ENCODE data around the gene KLRD1.

DNA sequence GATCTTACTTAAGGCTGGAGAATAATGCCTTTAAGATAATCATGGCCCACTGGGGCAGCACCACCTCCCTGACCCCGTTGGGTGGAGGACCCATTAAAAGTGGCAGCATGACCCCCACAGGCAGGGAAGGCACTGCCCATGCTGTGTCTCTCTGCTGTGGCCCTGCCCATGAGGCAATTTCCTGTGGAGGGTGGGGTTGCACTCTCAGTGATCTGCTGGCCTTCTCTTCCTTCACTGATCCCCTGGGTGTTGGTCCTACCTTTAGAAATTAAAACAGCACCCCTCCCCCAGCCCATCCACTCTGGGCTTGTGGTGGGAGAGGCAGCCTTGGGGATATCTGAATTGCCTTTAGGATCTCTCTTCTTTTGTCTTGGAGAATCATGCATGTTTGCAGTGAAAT, 64.9 kb downstream of the KLRD1 start:
- TF ChIP-seq, protein P1, sequence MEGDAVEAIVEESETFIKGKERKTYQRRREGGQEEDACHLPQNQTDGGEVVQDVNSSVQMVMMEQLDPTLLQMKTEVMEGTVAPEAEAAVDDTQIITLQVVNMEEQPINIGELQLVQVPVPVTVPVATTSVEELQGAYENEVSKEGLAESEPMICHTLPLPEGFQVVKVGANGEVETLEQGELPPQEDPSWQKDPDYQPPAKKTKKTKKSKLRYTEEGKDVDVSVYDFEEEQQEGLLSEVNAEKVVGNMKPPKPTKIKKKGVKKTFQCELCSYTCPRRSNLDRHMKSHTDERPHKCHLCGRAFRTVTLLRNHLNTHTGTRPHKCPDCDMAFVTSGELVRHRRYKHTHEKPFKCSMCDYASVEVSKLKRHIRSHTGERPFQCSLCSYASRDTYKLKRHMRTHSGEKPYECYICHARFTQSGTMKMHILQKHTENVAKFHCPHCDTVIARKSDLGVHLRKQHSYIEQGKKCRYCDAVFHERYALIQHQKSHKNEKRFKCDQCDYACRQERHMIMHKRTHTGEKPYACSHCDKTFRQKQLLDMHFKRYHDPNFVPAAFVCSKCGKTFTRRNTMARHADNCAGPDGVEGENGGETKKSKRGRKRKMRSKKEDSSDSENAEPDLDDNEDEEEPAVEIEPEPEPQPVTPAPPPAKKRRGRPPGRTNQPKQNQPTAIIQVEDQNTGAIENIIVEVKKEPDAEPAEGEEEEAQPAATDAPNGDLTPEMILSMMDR (conservative IDR thresholded peaks at IDR 0.05 in 1 of 2, IDR thresholded peaks at IDR 0.05 in 1 of 2; ENCODE audit: low read depth in 1 of 2, low read length in 2 of 2), result no peak
- no peak for TF ChIP-seq EZH2 (IDR thresholded peaks at IDR 0.05; ENCODE audit: low read length, missing control alignments)
